22Rv1 (cell line): ENCODE results near the gene LMO7.

Experiments used
- H3K27ac ChIP-seq: fragments of 450-650 bp; 2 replicates; pipeline ENCODE4 v1.5.1; 2017
- CTCF ChIP-seq: fragments of 450-650 bp; IDR thresholded peaks from 2 replicates; pipeline ENCODE4 v1.5.1; 2017; ENCODE audit warnings: mild to moderate bottlenecking
- ZFX ChIP-seq: fragments of 450-650 bp; IDR thresholded peaks from 2 replicates; pipeline ENCODE4 v1.6.1; 2017; ENCODE audit warnings: antibody characterized with exemption, borderline replicate concordance

LMO7 gene

GRCh38 chr13:75769141-75769905, 133.2 kb downstream of the LMO7 start:
- H3K27ac ChIP-seq: no peak overlapping the region
- no peak for TF ChIP-seq ZFX
- TF ChIP-seq CTCF: no peak

- no peak for TF ChIP-seq CTCF
- no peak for TF ChIP-seq ZFX
- no peak overlapping the region for H3K27ac ChIP-seq
Measured at GRCh38 chr13:75770164-75770563, 134.0 kb downstream of the LMO7 start.

GRCh38 chr13:75770592-75771011, 134.5 kb downstream of the LMO7 start:
- no peak overlapping the region for H3K27ac ChIP-seq
- no peak for TF ChIP-seq CTCF
- no peak for TF ChIP-seq ZFX

- no peak overlapping the region for H3K27ac ChIP-seq
- no peak for TF ChIP-seq CTCF
- no peak for TF ChIP-seq ZFX
Measured at GRCh38 chr13:75771226-75771625, 135.1 kb downstream of the LMO7 start.

GRCh38 chr13:75771818-75772217, 135.7 kb downstream of the LMO7 start:
- TF ChIP-seq ZFX (no peak), CTCF (no peak)
- no peak overlapping the region for H3K27ac ChIP-seq

GRCh38 chr13:75774176-75774575, 138.0 kb downstream of the LMO7 start:
- H3K27ac ChIP-seq: no peak overlapping the region
- TF ChIP-seq ZFX (no peak), CTCF (no peak)

GRCh38 chr13:75776550-75776949, 140.4 kb downstream of the LMO7 start:
- TF ChIP-seq CTCF (no peak), ZFX (no peak)
- H3K27ac ChIP-seq: no peak overlapping the region
